22Rv1 (cell line): Measurements from ENCODE around the gene TBC1D22B.

Source experiments
- H3K27ac ChIP-seq: fragments of 450-650 bp; 2 replicates; pipeline ENCODE4 v1.5.1; 2017
- ZFX ChIP-seq: fragments of 450-650 bp; IDR thresholded peaks from 2 replicates; pipeline ENCODE4 v1.6.1; 2017; ENCODE audit warnings: antibody characterized with exemption, borderline replicate concordance
- TF ChIP-seq, protein P1 (sequence below): fragments of 450-650 bp; IDR thresholded peaks from 2 replicates; pipeline ENCODE4 v1.5.1; 2017; ENCODE audit warnings: mild to moderate bottlenecking

TBC1D22B gene

DNA sequence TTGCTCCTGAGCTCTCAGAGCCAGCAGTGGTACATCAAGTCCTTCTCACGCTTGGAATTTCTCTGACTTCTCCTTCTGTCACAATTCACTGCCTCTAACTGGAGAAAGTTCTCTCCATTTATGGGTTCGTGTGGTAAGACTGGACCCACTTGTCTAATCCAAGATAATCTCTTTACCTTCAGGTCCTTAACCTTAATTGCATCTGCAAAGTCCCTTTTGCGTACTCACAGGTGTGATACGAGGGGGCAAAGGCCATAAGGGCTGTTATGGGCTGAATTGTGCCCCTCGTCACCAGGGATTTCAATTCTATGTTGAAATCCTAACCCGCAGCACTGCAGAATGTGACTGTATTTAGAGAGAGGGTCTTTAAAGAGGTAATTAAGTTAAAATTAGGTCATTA is 27.5 kb upstream of the TBC1D22B start:
- no peak overlapping the region for H3K27ac ChIP-seq
- TF ChIP-seq ZFX, result no peak
- TF ChIP-seq, protein P1, sequence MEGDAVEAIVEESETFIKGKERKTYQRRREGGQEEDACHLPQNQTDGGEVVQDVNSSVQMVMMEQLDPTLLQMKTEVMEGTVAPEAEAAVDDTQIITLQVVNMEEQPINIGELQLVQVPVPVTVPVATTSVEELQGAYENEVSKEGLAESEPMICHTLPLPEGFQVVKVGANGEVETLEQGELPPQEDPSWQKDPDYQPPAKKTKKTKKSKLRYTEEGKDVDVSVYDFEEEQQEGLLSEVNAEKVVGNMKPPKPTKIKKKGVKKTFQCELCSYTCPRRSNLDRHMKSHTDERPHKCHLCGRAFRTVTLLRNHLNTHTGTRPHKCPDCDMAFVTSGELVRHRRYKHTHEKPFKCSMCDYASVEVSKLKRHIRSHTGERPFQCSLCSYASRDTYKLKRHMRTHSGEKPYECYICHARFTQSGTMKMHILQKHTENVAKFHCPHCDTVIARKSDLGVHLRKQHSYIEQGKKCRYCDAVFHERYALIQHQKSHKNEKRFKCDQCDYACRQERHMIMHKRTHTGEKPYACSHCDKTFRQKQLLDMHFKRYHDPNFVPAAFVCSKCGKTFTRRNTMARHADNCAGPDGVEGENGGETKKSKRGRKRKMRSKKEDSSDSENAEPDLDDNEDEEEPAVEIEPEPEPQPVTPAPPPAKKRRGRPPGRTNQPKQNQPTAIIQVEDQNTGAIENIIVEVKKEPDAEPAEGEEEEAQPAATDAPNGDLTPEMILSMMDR, result no peak

DNA sequence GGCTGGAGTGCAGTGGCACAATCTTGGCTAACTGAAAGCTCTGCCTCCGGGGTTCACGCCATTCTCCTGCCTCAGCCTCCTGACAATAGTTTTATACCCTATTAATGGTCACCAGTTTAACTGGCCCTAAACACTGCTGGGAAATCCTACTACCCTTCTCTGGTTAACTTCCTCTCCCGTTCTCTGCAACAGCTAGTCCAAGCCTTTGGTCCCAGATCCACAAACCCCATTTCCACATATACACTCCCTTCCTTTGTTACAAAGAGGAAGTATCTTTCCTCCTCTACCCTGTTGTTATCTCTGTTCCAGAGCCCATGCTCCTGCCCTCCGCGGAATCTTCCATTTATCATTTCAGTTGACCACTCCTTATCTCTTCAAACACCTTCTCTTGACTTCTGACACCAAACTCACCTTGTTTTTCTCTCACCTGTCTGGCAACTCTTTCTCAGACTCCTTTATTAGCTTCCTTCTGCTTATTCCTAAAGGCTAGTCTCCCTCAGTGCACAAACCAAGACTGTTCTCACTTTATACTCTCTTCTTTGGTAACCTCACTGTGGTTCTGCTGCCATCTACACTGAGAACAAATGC is 25.0 kb upstream of the TBC1D22B start:
- no peak overlapping the region for H3K27ac ChIP-seq
- TF ChIP-seq, protein P1, result no peak
- no peak for TF ChIP-seq ZFX

DNA sequence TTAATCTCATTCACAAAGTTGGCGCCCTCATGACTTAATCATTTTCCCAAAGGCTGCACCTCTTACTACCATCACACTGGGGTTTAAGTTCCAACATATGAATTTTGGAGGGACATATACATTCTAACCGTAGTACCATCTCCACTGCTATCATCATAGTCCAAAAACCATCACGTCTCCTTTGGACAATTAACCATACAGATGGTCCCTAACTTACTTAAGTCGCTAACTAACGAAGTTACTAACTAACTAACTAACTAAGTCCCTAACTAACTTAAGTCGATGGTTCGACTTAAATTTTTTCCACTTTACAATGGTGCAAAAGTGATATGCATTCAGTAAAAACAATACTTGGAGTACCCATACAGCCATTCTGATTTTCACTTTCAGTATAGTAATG is 24.0 kb upstream of the TBC1D22B start:
- H3K27ac ChIP-seq, result no peak overlapping the region
- no peak for TF ChIP-seq ZFX
- TF ChIP-seq, protein P1, result no peak

DNA sequence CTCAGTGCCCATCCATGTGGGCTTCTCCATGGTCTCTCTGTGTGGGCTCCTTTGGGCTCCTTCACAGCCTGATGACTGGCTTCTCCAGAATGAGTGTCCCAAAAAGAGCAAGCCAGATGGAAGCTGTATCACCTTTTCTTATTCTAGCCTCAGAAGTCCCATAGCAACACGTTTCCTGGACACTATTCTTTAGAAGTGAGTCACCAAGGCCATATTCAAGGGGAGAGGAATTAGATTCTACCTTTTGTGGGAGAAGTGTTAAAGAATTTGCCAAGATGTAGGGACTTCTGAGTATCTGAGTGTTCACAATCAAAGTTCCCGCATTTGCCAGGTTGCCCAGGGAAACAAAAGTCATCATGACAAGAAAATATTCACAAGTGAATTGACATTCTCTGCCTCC is 20.7 kb upstream of the TBC1D22B start:
- no peak overlapping the region for H3K27ac ChIP-seq
- TF ChIP-seq, protein P1, result no peak
- TF ChIP-seq ZFX, result no peak

DNA sequence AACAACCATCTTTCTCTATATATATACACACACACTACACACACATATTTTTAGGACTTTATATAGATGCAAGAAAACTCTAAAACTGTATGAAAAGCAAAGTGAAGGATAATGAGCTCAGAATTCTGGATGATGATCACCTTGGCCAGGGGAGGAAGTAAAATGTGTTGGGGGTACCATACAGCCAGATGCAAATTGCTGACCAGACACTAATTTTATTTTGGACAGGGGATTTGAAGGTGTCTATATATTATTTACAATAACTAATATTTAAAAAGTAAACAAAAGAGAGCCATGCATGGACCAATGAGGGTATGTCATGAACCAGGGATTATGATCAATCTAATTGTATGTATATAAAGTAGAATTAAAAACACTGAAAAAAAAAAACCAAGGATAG is 19.8 kb upstream of the TBC1D22B start:
- H3K27ac ChIP-seq, result no peak overlapping the region

DNA sequence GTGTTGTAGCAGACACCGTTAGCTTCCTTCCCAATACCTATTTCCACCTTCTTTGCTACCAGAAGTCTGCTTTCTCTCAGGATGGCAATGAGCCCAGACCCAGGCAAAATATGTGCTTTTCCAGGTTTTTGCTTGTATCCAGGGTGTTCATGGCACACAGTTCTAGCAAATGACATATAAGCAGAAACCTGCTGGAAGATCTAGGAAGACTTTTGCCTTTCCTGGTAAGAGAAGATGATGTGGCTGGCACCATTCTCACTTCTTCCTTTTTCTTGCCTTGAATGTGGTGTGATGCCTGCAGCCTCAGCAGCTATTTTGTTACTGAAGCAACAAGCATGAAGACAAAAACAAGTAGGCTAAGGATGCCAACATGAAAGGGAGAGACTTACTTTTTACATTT is 19.2 kb upstream of the TBC1D22B start:
- TF ChIP-seq, protein P1, result no peak
- no peak for TF ChIP-seq ZFX
- H3K27ac ChIP-seq, result no peak overlapping the region

More for the DNA sequence above, 19.8 kb upstream of the TBC1D22B start:
- TF ChIP-seq, protein P1, result no peak
- TF ChIP-seq ZFX, result no peak

DNA sequence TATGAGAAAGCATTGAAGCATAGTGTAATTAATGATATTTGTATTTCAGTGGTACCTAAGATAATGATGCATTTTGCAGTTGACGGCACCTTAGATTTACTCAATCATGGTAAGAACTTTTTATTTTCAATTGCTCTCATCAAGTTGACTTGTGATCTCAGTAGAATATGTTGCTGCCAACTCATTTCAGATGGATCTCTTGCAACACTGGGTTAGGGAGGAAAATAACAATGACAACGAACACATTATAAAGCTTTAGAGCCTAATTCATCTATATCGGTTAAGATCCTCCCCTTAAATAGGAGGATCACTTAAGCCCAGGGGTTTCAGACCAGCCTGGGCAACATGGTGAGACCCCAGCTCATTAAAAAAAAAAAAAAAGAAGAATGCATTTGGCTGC is 18.0 kb upstream of the TBC1D22B start:
- no peak overlapping the region for H3K27ac ChIP-seq
- TF ChIP-seq, protein P1, result no peak
- no peak for TF ChIP-seq ZFX
